GM12878 (cell line): ENCODE results near the gene RNF112. TPM values are rescaled to one million over a fixed set of nuclear protein-coding genes. Genes with fewer than 3 reads are reported as not detected.

Experiments
- ATAC-seq: fragments of 200-7000 bp; cut with Tn5 transposase; 3 replicates; pipeline ENCODE4 v1.9.1; 2020; ENCODE audit warnings: mild to moderate bottlenecking, moderate library complexity
- BruUV-seq: library from RNA; stranded (reverse); fragments of 400-500 nt; replicated peaks from 2 replicates; lab custom pipeline; 2021; lab: Mats Ljungman, UMichigan
- CTCF ChIA-PET: fragments of 300-600 bp; sonication (Branson Sonifier 250); formaldehyde crosslinking; extraction: SDS; loops from one replicate; lab custom pipeline; 2021; ENCODE audit warnings: inconsistent platforms; lab: Yijun Ruan, JAX
- POLR2A ChIA-PET: fragments of 350-600 bp; formaldehyde crosslinking; extraction: SDS; loops from one replicate; lab custom pipeline; 2021; ENCODE audit warnings: inconsistent platforms; lab: Charles Lee
- RAD21 ChIA-PET: fragments of 300-600 bp; sonication (Branson Sonifier 250); formaldehyde crosslinking; loops from one replicate; lab custom pipeline; 2023; ENCODE audit warnings: antibody characterized with exemption; ENCODE audit not compliant: unreplicated experiment; lab: Charles Lee
- SMC1A ChIA-PET: fragments of 300-600 bp; sonication (Branson Sonifier 250); formaldehyde crosslinking; loops from one replicate; lab custom pipeline; 2023; ENCODE audit not compliant: unreplicated experiment, uncharacterized antibody; lab: Charles Lee
- DNase-seq: peaks from one replicate; pipeline ENCODE4 v3.0.0-alpha.2; 2011; ENCODE audit warnings: low read depth, low spot score
- FAIRE-seq: peaks from 3 replicates; lab custom pipeline; 2011; peaks lifted over from hg19 to GRCh38; lab: Jason Lieb, UNC
- H2AFZ ChIP-seq: 2 replicates; pipeline ENCODE4 v1.6.0; 2011; ENCODE audit warnings: low read depth, low read length, control low read depth; ENCODE audit not compliant: control insufficient read depth
- H3K27ac ChIP-seq: 2 replicates; pipeline ENCODE4 v1.5.1; 2011; ENCODE audit warnings: control low read depth; ENCODE audit not compliant: control insufficient read depth, insufficient read depth
- H3K27me3 ChIP-seq, 2 experiments: replicated peaks in 1 of 2; 2 replicates each; pipeline versions ENCODE4 v1.6.0 to v1.6.1; 2011; ENCODE audit warnings: low read length in 1 of 2; ENCODE audit not compliant: control insufficient read depth in 2 of 2, insufficient read depth in 2 of 2
- H3K36me3 ChIP-seq, 2 experiments: 2 replicates each; pipeline ENCODE4 v1.5.1; 2011; ENCODE audit warnings: low read length in 1 of 2; ENCODE audit not compliant: control insufficient read depth in 2 of 2, insufficient read depth in 2 of 2
- H3K4me1 ChIP-seq: 2 replicates; pipeline ENCODE4 v1.6.1; 2011; ENCODE audit warnings: mild to moderate bottlenecking, low read length, moderate library complexity, mixed read lengths; ENCODE audit not compliant: control insufficient read depth, insufficient read depth
- H3K4me2 ChIP-seq: 2 replicates; pipeline ENCODE4 v1.6.0; 2011; ENCODE audit warnings: control low read depth; ENCODE audit not compliant: control insufficient read depth, insufficient read depth
- H3K4me3 ChIP-seq: fragments of 200-600 bp; sonication (generic); 2 replicates; pipeline ENCODE4 v1.5.1; 2016
- H3K79me2 ChIP-seq: 2 replicates; pipeline ENCODE4 v1.6.0; 2011; ENCODE audit warnings: low read length; ENCODE audit not compliant: control insufficient read depth, insufficient read depth
- H3K9ac ChIP-seq: 2 replicates; pipeline ENCODE4 v1.8.0; 2011; ENCODE audit warnings: low read length, control low read depth, mixed read lengths; ENCODE audit not compliant: control insufficient read depth, insufficient read depth
- H3K9me3 ChIP-seq: replicated peaks from 3 replicates; pipeline ENCODE4 v1.5.1; 2011; ENCODE audit warnings: mild to moderate bottlenecking, low read length; ENCODE audit not compliant: control insufficient read depth, insufficient read depth
- H4K20me1 ChIP-seq: 2 replicates; pipeline ENCODE4 v1.6.0; 2011; ENCODE audit not compliant: control insufficient read depth, insufficient read depth
- CTCF ChIP-seq, 3 experiments: IDR thresholded peaks in 2 of 3; conservative IDR thresholded peaks in 1 of 3; 2 replicates each; pipeline ENCODE4 v1.5.1; 2011; ENCODE audit warnings: low read depth in 3 of 3, low read length in 3 of 3, mild to moderate bottlenecking in 3 of 3, control low read depth in 2 of 3, moderate library complexity in 2 of 3, inconsistent platforms in 1 of 3, mixed read lengths in 1 of 3; ENCODE audit not compliant: control insufficient read depth in 2 of 3, insufficient read depth in 1 of 3; ENCODE audit errors: extremely low read depth in 1 of 3
- HCFC1 ChIP-seq: fragments of 150-350 bp; IDR thresholded peaks from 2 replicates; pipeline ENCODE4 v1.6.1; 2014; ENCODE audit warnings: low read length
- JUNB ChIP-seq: IDR thresholded peaks from 2 replicates; pipeline ENCODE4 v1.6.1; 2016; ENCODE audit warnings: antibody characterized with exemption, mild to moderate bottlenecking
- NRF1 ChIP-seq: conservative IDR thresholded peaks from 2 replicates; pipeline ENCODE4 v1.6.1; 2011; ENCODE audit warnings: mild to moderate bottlenecking, low read depth, low read length, improper control_type of control experiment
- PBX3 ChIP-seq: IDR thresholded peaks from 2 replicates; pipeline ENCODE4 v1.6.1; 2011; ENCODE audit warnings: mild to moderate bottlenecking, low read depth, low read length, moderate library complexity; ENCODE audit not compliant: insufficient replicate concordance
- POLR2AphosphoS5 ChIP-seq: IDR thresholded peaks from 2 replicates; pipeline ENCODE4 v1.6.1; 2011; ENCODE audit warnings: mild to moderate bottlenecking, low read length, inconsistent platforms
- RAD51 ChIP-seq: fragments of 450-650 bp; IDR thresholded peaks from 2 replicates; pipeline ENCODE4 v1.6.1; 2016; ENCODE audit warnings: moderate library complexity, mild to moderate bottlenecking, inconsistent platforms
- TCF7 ChIP-seq: IDR thresholded peaks from 2 replicates; pipeline ENCODE4 v1.6.1; 2014; ENCODE audit warnings: antibody characterized with exemption, borderline replicate concordance
- ZZZ3 ChIP-seq: IDR thresholded peaks from 2 replicates; pipeline ENCODE4 v1.6.1; 2011; ENCODE audit warnings: low read depth; ENCODE audit not compliant: control insufficient read depth, insufficient read length
- WGBS: methylation state at CpG from one replicate; pipeline ENCODE4 v1.1.6; 2016; ENCODE audit warnings: low lambda C conversion rate; ENCODE audit not compliant: insufficient replicate concordance, insufficient coverage; ENCODE audit errors: missing lambda C conversion rate; 5-methylcytosine and 5-hydroxymethylcytosine counted together
- in situ Hi-C: fragments of 300-500 bp; cut with MboI; formaldehyde crosslinking; loops from 9 replicates; pipeline ENCODE4 v1.14.3; 2018; ENCODE audit warnings: mixed read lengths
- intact Hi-C: fragments of 100-400 bp; cut with micrococcal nuclease; formaldehyde crosslinking; loops from one replicate; pipeline ENCODE4 v1.14.2; 2022; ENCODE audit not compliant: unreplicated experiment
- polyA plus RNA-seq, 11 experiments: library from polyadenylated mRNA; depleted of rRNA in 4 of 11; unstranded in 6 of 11; stranded (reverse) in 5 of 11; fragments of >200 nt; fragmentation: Nextera tagmentation in 4 of 11; fragmentation: Illumina TruSeq in 1 of 11; extraction: Ambion mirVana in 4 of 11; extraction: Trizol in 1 of 11; gene quantifications; 1 replicate in 1 of 11; 2 replicates in 10 of 11; pipeline versions ENCODE4 v1.2.1 to v1.2.3, GENCODE V29; 2011 to 2016; ENCODE audit warnings: inconsistent platforms in 2 of 11, missing spikeins in 2 of 11, low read depth in 1 of 11
- total RNA-seq, 4 experiments: library from RNA; depleted of rRNA in 3 of 4; stranded (reverse); fragments of >200 nt in 3 of 4; fragmentation: Illumina TruSeq in 1 of 4; extraction: Trizol in 1 of 4; gene quantifications; 2 replicates each; pipeline versions ENCODE4 v1.2.1 to v1.2.3, GENCODE V29; 2013 to 2021

Gene RNF112
- total and polyA plus RNA-seq, 10 of the 15 experiments (the other 5 are each of a cell fraction or from before 2014, with no cell fraction given), result not detected

GRCh38 chr17:19426631-19427030 lies 15.6 kb downstream of the RNF112 start:
- no peaks in the 10 kb centered on the region for H3K36me3 ChIP-seq
- intact Hi-C loops (no loop called here), in situ Hi-C loops (no loop called here)
- SMC1A ChIA-PET, result no interaction called here
- ATAC-seq (no peak), DNase-seq (no peak), FAIRE-seq (no peak)
- CTCF ChIA-PET, result no interaction called here
- no peaks in the 10 kb centered on the region for H4K20me1 ChIP-seq
- no peaks in the 10 kb centered on the region for H3K4me1 ChIP-seq
- H3K79me2 ChIP-seq, result no peaks in the 10 kb centered on the region
- no peaks in the 10 kb centered on the region; a peak in 1 of 4 replicates for H3K27me3 ChIP-seq
- no peak overlapping the region for H3K27ac ChIP-seq
- H3K9ac ChIP-seq, result no peak overlapping the region
- H3K4me3 ChIP-seq, result no peak overlapping the region
- no TSS peak for BruUV-seq
- H3K4me2 ChIP-seq, result no peak overlapping the region
- no peaks in the 10 kb centered on the region for H3K9me3 ChIP-seq
- H2AFZ ChIP-seq, result no peak overlapping the region
- RAD21 ChIA-PET, result no interaction called here
- no peak for TF ChIP-seq PBX3
- no peak for TF ChIP-seq HCFC1
- TF ChIP-seq ZZZ3, result no peak
- TF ChIP-seq RAD51, result no peak
- TF ChIP-seq NRF1, result no peak
- no peak for TF ChIP-seq POLR2AphosphoS5
- no peak for TF ChIP-seq CTCF (IDR thresholded peaks at IDR 0.05 in 2 of 3, conservative IDR thresholded peaks at IDR 0.05 in 1 of 3; ENCODE audit: control insufficient read depth in 2 of 3, extremely low read depth in 1 of 3, insufficient read depth in 1 of 3, low read depth in 3 of 3, low read length in 3 of 3)
- no peak for TF ChIP-seq TCF7
- TF ChIP-seq JUNB, result no peak
- POLR2A ChIA-PET, result no interaction called here
- 35% methylated on average over 5 of the region's 5 CpGs for WGBS
